HG03521 (cell line): ENCODE results near the gene MDH1B.
"Not testable (repeated sequence)": the region's sequence is repeated elsewhere in the genome, so short reads cannot be mapped to it uniquely, and the experiment has no call there.

Experiments used
- ATAC-seq: cut with Tn5 transposase; IDR thresholded peaks from one replicate; pipeline ENCODE4 v1.9.1; 2021; ENCODE audit warnings: mild to moderate bottlenecking, moderate library complexity; ENCODE audit not compliant: unreplicated experiment

MDH1B gene

DNA sequence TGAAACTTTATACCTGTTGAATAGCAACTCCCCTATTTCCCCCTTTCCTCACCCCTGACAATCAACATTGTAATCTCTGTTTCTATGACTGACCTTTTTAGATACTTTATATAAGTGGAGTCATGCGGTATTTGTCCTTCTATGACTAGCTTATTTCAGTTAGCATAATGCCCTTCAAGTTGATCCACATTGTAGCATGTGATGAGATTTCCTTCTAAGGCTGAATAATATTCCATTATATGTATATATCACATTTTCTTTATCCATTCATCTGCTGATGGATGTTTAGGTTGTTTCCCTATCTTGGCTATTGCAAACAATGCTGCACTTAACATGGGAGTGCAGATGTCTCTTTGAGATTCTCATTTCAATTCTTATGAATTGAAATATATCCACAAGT lies 9.7 kb upstream of the MDH1B start:
- ATAC-seq = no peak

DNA sequence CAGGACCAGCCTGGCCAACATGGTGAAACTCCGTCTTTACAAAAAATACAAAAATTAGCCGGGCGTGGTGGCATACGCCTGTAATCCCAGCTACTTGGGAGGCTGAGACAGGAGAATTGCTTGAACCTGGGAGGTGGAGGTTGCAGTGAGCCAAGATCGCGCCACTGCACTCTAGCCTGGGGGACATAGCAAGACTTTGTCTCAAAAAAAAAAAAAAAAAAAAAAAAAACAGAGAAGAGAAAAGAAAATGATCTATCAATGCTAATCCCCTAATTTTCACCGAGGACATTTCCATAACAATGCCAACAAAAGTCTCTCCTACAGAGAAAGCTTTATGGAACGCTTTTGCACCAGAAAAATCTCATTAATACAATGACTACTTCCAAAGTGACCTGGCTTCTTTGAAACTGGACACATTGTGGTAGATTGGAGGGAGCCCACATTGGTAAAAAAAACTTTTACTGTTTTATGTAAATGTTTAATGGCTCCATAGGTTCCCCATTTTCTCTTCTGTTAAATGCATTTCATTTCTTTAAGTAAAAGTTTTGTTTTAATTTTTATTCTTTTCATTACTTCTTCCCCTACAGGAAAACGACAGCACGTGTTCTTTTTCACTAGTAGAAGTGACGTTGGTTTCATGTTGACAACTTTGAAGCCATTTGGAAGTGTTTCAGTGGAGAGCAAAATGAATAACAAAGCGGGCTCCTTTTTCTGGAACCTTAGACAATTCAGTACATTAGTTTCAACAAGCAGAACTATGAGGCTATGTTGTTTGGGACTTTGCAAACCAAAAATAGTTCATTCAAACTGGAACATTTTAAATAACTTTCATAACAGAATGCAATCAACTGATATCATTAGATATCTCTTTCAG lies 1.2 kb upstream of the MDH1B start:
- no peak for ATAC-seq

DNA sequence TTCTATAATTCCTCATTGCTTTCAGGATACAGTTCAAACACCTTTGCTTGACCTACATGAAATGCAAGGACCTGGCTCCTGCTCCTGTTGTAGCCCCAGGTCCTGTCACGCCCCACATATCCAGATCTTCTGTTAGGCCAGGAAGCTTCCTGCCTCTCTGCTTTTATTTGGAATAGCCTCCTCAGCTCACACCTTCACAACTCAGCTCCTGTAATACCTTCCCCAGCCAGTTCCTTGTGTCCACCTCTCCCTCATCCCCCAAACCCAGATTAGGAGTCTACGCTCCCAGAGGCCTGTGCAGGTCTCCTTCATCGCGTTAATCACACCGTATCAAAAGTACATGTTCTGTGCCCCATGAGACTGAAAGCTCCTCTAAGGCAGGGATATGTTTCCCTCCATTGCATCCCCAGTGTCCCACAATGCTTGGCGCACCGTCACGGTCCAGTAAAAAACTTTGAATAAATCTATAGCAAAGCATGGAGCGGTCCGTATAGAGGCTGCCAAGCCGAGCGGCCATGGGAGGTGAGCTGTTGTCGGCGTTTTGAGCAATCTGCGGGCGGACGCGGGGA lies 371 bp downstream of the MDH1B start:
- ATAC-seq = no peak

DNA sequence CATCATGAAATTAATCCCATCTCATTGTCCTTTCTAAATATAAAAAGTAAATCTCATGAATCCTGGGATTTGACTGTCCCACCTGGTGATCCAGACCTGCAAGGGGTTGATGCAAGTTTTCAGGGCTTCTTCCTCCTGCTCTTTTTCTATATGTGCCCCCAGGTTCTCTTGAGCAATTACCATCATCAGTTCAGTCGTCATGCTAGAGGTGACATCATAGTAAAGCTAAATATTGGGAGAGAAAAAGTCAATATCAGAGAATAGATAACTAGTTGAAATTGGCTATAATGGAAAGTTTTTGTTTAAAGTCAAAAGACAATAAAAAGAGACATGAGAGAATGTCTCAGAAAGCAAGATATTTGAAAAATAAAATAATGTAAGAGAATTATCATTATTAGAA lies 8.3 kb downstream of the MDH1B start:
- no peak for ATAC-seq

DNA sequence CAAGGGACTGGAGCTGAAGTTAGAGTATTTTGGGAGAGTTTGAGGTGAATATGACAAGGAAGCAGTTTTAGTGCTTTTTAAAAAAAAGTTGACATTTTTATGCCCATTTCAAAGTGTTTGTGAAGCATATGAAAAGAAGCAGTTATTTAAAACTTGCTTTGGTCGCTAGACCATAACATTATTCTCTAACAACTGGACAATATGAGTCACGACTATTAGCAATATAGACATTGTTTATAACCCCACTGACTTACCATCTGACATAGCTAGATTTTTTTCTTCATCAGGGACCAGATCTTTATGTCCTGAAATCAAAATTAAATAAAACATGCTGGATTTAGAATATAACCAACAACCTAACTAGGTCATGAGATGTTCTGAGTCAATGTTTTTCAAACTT lies 24.3 kb downstream of the MDH1B start:
- no peak for ATAC-seq

DNA sequence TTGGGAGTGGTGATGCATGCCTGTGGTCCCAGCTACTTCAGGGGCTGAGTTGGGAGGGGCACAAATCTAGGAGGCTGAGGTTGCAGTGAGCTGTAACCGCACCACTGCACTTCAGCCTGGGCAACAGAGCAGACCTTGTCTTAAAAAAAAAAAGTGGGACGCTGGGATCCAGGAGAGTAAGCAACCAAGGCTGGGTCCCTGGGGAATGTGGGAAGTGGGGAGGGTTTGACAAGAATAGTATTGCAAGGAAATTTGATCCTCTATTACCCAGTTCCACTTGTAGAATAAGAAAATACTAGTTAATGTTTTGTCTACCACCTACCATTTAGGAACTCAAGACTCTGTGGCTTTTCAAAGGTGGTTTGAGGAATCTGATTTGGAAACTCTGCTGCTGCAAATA lies 25.9 kb downstream of the MDH1B start:
- no peak for ATAC-seq

DNA sequence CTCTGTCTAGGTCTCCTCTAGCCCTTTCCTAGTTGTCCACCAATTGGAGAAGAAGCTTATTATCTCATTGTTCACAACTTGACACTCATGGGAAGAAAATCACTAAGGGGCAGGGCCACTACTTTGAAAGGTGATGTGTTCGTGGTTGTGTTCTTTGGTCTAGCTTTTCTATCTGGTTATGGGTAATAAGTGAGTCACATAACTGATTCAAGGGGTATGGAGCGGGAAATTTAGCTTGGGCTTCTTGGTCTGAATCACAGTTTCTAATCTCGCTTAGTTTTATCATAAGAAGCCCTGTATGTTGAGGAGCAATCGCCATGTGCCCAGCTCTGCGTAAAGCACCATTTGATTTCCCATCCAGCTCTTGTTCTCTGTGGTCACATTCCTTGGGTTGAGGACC lies 28.2 kb downstream of the MDH1B start:
- no peak for ATAC-seq

DNA sequence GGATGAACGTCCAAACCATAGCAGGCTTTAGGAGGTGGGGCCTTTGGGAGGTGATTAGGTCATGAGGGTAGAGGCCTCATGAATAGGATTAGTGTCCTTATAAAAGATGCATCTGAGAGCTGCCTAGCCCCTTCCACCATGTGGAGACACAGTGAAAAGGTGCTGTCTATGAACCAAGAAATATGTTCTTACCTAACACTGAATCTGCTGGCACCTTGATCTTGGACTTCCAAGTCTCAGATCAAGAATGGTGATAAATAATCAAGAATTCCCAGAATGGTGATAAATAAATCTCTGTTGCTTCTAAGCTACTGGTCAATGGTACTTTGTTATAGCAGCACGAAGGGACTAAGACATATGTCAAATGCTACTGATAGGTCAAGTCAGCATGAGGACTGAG lies 31.8 kb downstream of the MDH1B start:
- ATAC-seq = no peak

DNA sequence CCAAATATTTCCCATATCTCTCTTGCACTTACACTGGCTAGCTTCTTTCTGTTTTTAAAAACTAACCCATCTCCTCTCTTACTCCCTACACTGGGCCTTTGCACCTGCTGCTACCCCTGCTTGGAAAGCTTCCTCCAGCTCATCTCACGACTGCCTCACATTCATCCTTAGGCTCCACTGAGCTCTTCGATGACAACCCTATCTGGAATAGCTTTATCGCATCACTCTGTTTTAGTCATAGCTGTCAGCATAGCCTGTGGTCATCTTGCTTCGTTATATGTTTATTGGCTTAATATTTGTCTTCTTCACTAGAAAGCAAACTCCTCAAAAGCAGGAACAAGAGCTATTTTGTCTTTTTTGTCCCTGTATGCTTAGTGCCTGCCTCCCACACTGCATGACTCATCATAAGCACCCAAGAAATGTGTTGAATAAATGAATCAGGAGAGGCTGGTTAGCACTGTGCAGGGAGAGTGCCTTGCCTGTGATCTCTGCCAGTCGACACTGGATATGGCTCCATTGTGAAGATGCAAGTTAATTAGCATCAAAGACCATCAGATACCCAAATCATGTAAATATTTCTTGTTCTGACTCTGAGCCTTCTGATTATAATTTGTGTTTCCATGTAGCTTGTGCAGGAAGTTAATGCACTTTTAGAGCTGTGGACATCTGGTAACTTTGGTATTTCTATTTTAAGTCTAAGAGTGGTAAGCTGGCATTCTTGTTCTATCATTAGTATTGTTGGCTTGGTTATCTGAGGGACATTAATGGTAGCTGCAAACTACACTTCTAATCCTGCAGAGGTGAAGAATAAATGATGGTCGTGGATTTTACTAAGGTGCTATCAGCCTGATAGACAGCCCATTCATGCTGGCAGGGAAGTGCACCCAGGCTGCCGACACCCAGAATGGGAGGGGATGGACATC lies 36.6 kb downstream of the MDH1B start:
- ATAC-seq = no peak

DNA sequence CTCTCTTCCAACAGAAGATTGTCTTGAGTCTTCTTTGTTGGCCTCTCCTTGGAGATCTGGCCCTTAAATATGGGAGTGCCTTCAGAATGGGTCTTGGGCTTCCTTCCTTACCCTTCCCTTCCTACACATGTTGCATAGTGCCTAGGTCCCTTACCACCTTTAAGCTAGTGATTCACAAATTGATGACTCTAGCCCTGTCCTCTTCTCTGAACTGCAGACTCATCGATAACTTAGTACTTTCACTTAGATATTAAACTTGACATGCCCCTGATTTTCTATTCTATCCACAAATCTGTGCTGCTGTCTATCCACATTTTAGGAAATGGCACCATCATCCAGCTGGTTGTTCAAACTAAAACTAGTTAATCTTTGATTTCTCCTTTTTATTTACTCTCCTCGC lies 37.8 kb downstream of the MDH1B start:
- no peak for ATAC-seq

DNA sequence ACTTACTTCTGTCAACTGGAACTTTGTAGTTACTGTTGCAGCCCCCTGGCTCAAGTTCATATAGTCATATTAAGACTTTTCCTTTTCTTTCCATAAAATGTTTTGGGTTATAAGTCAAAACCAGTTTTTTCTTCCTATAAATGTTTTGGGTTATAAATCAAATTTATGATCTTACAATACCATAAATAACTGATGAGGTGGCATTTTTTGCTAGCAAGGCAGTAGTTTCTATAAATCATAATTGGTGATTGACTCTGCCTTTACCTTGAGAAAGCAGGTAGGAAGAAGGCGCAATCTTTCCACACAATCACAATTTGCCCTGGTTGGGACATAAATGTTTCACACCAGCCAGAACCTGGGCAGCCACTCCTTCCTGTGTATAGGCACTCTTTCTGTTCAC lies 41.8 kb downstream of the MDH1B start:
- no peak for ATAC-seq

DNA sequence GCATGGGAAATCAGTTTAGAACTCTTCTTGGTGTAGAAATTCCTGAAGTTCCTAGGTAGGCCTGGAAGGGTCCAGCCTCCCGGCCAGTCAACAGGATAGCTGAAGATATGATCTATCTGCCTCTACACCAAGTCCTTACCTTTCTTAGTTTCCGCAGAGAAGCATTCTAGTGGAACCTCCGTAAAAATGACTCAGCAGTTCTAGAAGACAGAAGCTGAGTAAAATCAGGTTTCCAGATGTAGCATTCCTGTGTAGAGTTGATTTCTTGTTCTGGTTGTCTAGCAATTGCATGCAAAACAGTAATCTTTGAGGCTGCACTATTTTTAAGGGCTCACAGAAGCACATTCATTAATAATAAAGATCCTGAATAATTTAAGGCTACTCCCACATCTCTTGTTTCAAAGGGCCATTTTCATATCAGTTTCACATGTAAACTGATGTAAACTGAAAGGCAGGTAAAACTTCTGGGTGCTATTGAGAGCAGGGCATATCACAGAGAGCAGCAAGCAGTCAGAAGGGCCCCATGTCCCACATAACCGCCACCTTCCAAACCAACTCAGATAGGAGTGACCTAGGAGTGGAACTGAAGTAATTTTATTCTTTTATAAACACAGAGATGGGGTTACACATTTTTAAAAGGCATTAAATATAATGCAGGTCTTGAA lies 43.7 kb downstream of the MDH1B start:
- ATAC-seq = peak; percentile 70

DNA sequence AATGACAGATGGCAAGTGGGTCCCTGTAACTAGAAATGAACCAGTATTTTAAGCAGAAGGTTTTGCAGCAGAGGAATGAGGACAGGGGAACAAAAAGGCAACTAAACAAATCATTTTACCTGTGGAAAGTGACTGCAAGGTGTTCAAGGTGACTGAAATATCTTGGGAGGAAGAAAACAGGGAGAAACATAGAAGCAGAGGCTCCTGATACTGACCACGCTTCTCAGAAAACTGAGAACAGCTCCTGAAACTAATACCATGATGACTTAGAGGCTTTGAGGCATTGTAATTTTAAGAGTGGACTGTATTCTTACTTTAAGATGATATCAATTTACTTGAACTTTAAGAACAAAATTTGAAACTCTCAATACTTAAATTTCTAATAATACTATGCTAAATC lies 46.8 kb downstream of the MDH1B start, which contains the start of gene DYTN:
DYTN (minus strand) TSS at position 101 of the 400 bp plus-strand sequence. CDS start 117 bp downstream, outside the sequence.
- no peak for ATAC-seq

DNA sequence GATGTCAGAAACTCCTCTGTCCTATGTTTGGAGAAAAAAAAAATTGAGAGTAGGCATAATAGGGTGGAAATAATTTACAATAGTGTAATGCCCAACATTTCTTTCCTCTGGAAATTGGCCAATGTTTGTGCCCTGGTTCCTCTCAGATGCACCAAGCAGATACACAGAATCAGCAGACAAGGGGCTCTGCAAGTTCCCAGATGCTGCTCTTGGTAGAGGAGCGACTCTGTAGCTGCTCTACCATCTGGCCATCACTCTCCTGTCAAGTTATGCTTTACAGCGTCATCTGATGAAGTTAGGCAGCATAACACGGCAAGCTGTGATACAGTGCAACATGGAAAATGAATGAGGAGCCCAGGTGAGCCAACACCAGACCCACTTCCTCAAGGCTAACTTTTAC lies 48.5 kb downstream of the MDH1B start:
- no peak for ATAC-seq

DNA sequence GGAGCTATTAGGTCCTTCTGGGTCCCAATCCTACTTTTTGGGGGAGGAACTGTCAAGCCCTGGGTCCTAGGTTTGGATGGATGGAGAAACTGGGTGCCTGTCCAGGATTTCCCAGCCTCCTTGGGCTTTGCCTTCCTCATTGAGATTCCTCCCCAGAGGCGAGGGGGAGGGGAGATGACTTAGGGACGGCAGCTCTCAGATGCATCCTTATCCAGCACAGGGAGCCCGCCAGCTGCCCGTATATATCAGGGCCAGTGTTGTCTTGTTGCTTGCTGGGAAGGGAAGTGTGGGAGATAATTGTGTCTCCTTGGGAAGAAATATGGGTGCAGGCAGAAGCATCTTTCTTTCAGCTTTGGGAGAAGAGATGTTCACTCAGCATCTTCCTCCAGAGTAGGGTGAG lies 49.9 kb downstream of the MDH1B start:
- not testable (repeated sequence) for ATAC-seq

DNA sequence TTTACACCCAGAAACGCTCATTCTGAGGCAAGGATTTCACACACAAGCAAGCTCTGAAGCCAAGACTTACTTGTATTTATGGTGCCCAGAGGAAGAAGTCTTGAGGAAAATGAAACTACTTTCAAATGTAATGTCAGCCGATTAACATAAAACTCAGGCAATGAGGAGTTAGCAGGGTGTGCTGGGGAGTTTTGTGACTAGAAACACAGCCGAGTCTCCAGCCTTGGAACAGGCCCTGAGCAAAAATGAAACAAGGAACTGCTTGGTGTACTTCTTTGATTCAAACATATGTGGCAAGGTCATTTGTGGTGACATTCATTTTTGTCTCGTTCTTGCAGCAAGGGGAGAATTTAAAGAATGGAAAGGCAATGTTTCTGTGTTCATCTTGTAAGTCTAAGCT lies 51.4 kb downstream of the MDH1B start:
- ATAC-seq = no peak

DNA sequence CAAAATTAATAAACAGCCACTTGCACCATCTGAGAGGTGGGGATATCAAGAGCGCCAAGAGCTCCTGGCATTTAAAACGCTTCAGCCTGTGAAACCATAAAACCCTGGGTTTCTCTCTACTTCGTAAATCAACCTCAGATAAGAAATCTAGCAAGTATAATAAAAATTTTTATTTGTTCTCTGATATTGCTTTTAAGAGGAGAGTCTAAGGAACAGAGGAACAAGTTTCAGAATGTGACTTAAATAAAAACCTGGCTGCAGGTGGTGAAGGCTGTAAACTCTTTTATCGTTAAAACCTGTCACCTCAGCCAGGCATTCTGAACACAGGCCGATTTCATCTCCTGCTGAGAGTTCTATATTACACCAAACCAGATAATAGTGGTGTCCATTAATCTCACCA lies 56.8 kb downstream of the MDH1B start:
- ATAC-seq = no peak

DNA sequence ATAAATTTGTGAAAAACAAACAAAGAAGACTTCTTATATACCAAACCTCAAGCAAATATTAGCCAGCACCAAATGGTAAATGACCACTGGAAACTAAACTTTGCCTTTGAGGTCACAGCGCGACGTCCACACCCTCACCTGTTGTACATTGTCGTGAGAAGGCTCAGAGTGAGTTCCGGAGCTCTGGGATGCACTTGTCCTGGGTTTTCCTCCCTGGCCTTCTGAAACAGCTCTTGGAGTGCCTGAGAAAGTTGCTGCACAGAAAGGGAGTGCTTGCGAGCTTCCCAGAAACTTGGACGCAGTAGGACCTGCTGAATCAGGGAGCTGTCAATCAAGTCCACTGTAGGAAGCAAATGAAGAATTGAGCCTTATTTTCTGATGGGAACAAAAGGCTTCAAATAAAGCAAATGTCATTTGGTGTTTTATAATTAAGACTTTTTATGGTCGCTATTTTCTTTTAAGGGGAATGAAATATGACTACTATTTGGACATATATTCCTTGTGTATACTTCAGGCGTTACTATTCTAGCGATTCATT lies 57.9 kb downstream of the MDH1B start:
- ATAC-seq = no peak

DNA sequence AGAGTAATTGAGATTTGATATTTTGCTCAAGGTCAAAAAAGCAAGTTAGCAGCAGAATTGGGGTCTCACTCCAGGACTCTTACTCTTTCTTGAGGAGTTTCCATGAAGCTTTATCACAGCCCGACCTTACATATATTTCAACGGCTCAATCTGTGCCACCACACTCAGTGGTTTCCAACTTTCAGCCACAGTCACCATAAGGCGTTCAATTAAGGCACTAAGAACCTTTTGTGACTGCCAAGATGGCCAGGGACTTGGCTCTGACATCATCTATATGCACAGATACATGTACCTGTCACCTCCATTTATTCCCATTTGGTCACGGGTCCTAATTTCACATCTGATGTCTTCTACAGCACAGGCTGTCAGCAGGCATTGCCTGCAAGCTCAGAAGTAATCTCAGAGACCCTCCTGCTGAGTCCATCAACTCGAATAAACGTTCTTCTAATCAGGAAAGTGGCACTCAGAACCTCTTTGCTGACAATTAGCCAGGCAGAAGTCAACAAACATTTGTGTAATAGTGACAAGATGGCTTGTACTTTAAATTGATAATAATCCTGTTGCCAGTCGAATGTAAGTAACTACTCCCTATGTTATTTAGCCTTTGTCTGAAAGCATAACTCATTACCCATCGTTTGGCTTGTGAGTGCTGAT lies 63.0 kb downstream of the MDH1B start:
- ATAC-seq = no peak

DNA sequence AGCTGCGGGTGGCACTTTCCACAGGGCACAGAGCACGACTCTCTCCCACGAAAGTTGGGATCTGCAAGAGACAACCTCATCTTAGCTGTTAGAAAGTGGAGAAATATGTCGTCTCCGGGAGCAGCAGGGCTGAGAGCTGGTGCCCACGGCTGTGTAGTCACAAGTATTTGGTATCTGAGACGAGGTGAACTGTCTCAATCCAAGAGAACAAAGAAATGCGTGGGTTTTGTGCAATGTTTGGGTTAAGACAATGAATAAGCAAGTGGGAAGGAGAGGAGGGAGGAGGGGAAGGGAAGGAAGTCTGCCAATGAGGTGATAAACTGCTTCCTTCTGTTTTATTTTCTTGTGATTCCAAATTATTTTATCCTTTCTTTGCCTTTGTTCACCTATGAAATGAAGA lies 65.0 kb downstream of the MDH1B start:
- no peak for ATAC-seq
